ENCODE measurements around the gene SERGEF. TPM values are rescaled to one million over a fixed set of nuclear protein-coding genes. Genes with fewer than 3 reads are reported as not detected.

The SERGEF gene
- total and polyA plus RNA-seq, 2 of the 4 experiments (the other 2 are of a cell fraction): 12.2 to 18.1 TPM

DNA sequence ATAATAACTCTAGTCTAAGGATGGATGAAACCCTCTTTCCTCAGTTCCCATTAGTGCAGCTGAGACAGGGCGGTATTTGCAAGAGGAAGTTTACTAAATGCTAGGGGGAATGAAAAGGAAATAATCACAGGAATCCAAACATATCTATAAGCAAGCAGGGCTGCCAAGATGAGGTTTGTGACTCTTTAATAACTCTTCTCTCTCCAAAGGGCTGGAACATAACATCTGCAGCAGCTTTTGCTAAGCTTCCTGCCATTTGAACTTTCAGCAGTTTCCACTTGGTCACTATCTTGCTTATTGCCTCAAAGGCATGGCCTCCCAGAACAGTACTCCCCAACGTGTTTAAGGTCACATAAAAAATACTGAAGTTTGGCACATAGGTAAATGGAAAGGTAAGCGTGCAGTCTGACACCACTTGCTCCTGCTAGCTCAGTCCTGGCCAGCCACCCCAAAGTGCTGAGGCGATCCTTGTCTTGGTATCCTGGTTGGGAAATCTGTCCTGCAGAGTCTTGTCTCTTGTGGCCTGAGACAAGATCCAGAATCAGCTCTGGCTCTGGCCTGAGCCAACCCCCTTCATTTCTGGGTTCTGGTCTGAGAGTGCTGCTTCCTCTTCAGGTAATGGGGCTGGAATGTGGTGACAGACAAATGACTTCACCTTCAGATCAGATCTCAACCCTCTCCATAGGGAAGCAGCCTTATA is 196.5 kb downstream of the SERGEF start (continued):
- TF ChIP-seq, protein P1, sequence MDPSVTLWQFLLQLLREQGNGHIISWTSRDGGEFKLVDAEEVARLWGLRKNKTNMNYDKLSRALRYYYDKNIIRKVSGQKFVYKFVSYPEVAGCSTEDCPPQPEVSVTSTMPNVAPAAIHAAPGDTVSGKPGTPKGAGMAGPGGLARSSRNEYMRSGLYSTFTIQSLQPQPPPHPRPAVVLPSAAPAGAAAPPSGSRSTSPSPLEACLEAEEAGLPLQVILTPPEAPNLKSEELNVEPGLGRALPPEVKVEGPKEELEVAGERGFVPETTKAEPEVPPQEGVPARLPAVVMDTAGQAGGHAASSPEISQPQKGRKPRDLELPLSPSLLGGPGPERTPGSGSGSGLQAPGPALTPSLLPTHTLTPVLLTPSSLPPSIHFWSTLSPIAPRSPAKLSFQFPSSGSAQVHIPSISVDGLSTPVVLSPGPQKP (IDR thresholded peaks at IDR 0.05; ENCODE audit: borderline replicate concordance, low read depth, low read length): no peak

DNA sequence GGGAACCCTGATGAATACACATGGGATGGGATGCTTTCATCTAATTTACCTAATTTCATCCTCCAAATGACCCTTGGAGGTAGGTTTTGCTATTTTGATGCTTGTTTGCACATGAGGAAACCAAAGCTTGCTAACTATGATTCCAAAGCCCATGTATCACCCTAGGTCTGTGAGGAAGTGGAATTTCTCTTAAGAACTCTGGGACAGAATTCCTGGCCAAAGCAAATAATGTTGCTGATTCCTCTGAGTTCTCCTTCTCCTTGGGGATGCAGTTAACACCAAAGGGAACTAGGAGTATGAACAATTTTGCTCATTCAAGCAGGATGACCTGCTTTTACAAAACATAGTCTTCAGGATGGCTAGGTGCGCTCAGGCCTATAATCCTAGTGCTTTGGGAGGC is 198.3 kb downstream of the SERGEF start:
- no TSS peak for BruUV-seq (replicated peaks)
- no peak for DNase-seq
- no peak for TF ChIP-seq POLR2A (IDR thresholded peaks at IDR 0.05; ENCODE audit: low read depth, low read length)
- no peak for TF ChIP-seq RAD21 (IDR thresholded peaks at IDR 0.05; ENCODE audit: low read length)
- no peak for TF ChIP-seq MXI1 (IDR thresholded peaks at IDR 0.05; ENCODE audit: borderline replicate concordance, low read depth, low read length)
- no peak for TF ChIP-seq NFE2L2 (IDR thresholded peaks at IDR 0.05; ENCODE audit: low read depth, low read length)
- no peak for TF ChIP-seq SMC3 (IDR thresholded peaks at IDR 0.05; ENCODE audit: low read depth, low read length)
- no peak for TF ChIP-seq FOS (IDR thresholded peaks at IDR 0.05; ENCODE audit: low read depth, low read length)
- no peak for TF ChIP-seq MAFK (IDR thresholded peaks at IDR 0.05; ENCODE audit: low read depth, low read length)
- no peak for TF ChIP-seq CHD1 (IDR thresholded peaks at IDR 0.05; ENCODE audit: low read depth, low read length)
- TF ChIP-seq CEBPB (IDR thresholded peaks at IDR 0.05; ENCODE audit: low read depth, low read length): no peak
- TF ChIP-seq, protein P1 (IDR thresholded peaks at IDR 0.05; ENCODE audit: borderline replicate concordance, low read depth, low read length): no peak
- no peak for TF ChIP-seq MAZ (IDR thresholded peaks at IDR 0.05; ENCODE audit: borderline replicate concordance, low read depth, low read length)
- TF ChIP-seq, protein P2, sequence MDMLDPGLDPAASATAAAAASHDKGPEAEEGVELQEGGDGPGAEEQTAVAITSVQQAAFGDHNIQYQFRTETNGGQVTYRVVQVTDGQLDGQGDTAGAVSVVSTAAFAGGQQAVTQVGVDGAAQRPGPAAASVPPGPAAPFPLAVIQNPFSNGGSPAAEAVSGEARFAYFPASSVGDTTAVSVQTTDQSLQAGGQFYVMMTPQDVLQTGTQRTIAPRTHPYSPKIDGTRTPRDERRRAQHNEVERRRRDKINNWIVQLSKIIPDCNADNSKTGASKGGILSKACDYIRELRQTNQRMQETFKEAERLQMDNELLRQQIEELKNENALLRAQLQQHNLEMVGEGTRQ (IDR thresholded peaks at IDR 0.05; ENCODE audit: low read depth, low read length): no peak

More for the DNA sequence above, 198.3 kb downstream of the SERGEF start:
- Histone ChIP-seq H3K27ac (ENCODE audit: insufficient read depth, low read length) (no peak overlapping the region), H4K20me1 (ENCODE audit: insufficient read depth, low read length) (no peaks in the 10 kb centered on the region), H3K4ac (ENCODE audit: low read depth, low read length) (no peak overlapping the region), H3K79me1 (ENCODE audit: low read depth in 1 of 2, low read length in 2 of 2) (no peaks in the 10 kb centered on the region), H3K18ac (ENCODE audit: low read depth, low read length) (no peak overlapping the region), H3K4me2 (ENCODE audit: low read depth, low read length) (no peak overlapping the region), H2AFZ (replicated peaks; ENCODE audit: low read length, poor library complexity) (no peak overlapping the region), H3K9me3 (ENCODE audit: control insufficient read depth, insufficient read depth, low read length) (no peaks in the 10 kb centered on the region), H4K5ac (ENCODE audit: low read depth, low read length) (no peak overlapping the region), H3K9ac (ENCODE audit: low read depth, low read length) (no peak overlapping the region), H4K8ac (ENCODE audit: low read depth in 2 of 2, low read length in 2 of 2) (no peak overlapping the region), H2AK5ac (ENCODE audit: low read depth, low read length) (no peak overlapping the region), H3K14ac (replicated peaks; ENCODE audit: low read depth, low read length) (no peak overlapping the region), H2BK5ac (ENCODE audit: low read depth, low read length, poor library complexity, severe bottlenecking) (no peak overlapping the region), H3K4me3 (ENCODE audit: insufficient read depth, low read depth, low read length) (no peak overlapping the region), H3K27me3 (ENCODE audit: control insufficient read depth, insufficient read depth, low read length) (no peaks in the 10 kb centered on the region), H3K23ac (ENCODE audit: low read depth, low read length) (no peak overlapping the region), H2BK120ac (ENCODE audit: low read depth, low read length) (no peak overlapping the region), H2BK15ac (ENCODE audit: low read depth, low read length) (no peak overlapping the region), H3K4me1 (ENCODE audit: control insufficient read depth, insufficient read depth, low read length) (peaks cover 18% of the 10 kb centered on the region), H3K9me1 (ENCODE audit: insufficient read depth, low read length) (peaks cover 9% of the 10 kb centered on the region; the same call in 1 of the 2 replicates), H2AK9ac (replicated peaks; ENCODE audit: low read depth, low read length, poor library complexity) (no peak overlapping the region), H4K91ac (ENCODE audit: insufficient read depth, low read depth, low read length) (no peak overlapping the region), H3K36me3 (ENCODE audit: control insufficient read depth, insufficient read depth, low read length) (no peaks in the 10 kb centered on the region), H3K56ac (ENCODE audit: extremely low read depth, insufficient read depth, low read length) (no peak overlapping the region), H2BK20ac (ENCODE audit: low read depth, low read length) (no peak overlapping the region)
- no peak for ATAC-seq (ENCODE audit: low read depth)
- CTCF ChIA-PET: no interaction called here
- WGBS, 2 experiments (ENCODE audit: extremely low coverage in 2 of 2, insufficient read length in 1 of 2): no CpG with 5 or more reads among the region's 1 CpG
- intact Hi-C loops (cut with micrococcal nuclease): no loop called here
- dilution Hi-C loops (cut with HindIII; ENCODE audit: low sequenced_read_pairs, unreplicated experiment): no loop called here
- POLR2A ChIA-PET (ENCODE audit: unreplicated experiment): no interaction called here
- in situ Hi-C loops (cut with MboI; ENCODE audit: low sequenced_read_pairs): no loop called here

Data from IMR-90 (cell line).